Kidney (tissue), 14 donors: ENCODE data around the gene TACC2. TPM values are rescaled to one million over a fixed set of nuclear protein-coding genes. Genes with fewer than 3 reads are reported as not detected.

Experiments used
- DNase-seq, 5 donors: peaks; one replicate each; pipeline ENCODE4 v3.0.0-alpha.2; 2013 to 2020
- FAIRE-seq: peaks from 2 replicates; lab custom pipeline; 2012; peaks lifted over from hg19 to GRCh38; lab: Jason Lieb, UNC
- H3K27ac ChIP-seq, 2 donors: one replicate each; pipeline ENCODE4 v1.7.0; 2013; ENCODE audit warnings: low read depth in 2 of 2, low read length in 2 of 2, inconsistent platforms in 1 of 2
- H3K27me3 ChIP-seq: one replicate; pipeline ENCODE4 v1.7.1; 2013; ENCODE audit warnings: low read length, inconsistent platforms; ENCODE audit not compliant: control insufficient read depth, insufficient read depth
- H3K36me3 ChIP-seq, 3 donors: one replicate each; pipeline versions ENCODE4 v1.7.0 to v1.7.1; 2013; ENCODE audit warnings: low read length in 3 of 3, control low read depth in 1 of 3, inconsistent platforms in 1 of 3; ENCODE audit not compliant: insufficient read depth in 3 of 3, control insufficient read depth in 2 of 3
- H3K4me1 ChIP-seq, 3 donors: one replicate each; pipeline versions ENCODE4 v1.7.0 to v1.7.1; 2013; ENCODE audit warnings: low read length in 3 of 3, inconsistent platforms in 1 of 3, low read depth in 1 of 3; ENCODE audit not compliant: control insufficient read depth in 2 of 3, insufficient read depth in 2 of 3
- H3K4me3 ChIP-seq, 3 donors: one replicate each; pipeline versions ENCODE4 v1.7.0 to v1.8.1; 2013; ENCODE audit warnings: low read length in 3 of 3, control low read depth in 1 of 3, inconsistent platforms in 1 of 3
- H3K9ac ChIP-seq, 3 donors: one replicate each; pipeline versions ENCODE4 v1.7.0 to v1.7.1; 2013; ENCODE audit warnings: low read length in 3 of 3, control low read depth in 1 of 3, inconsistent platforms in 1 of 3
- H3K9me3 ChIP-seq, 3 donors: one replicate each; pipeline versions ENCODE4 v1.7.0 to v1.7.1; 2013; ENCODE audit warnings: low read length in 3 of 3, control low read depth in 1 of 3, inconsistent platforms in 1 of 3; ENCODE audit not compliant: control insufficient read depth in 2 of 3, insufficient read depth in 1 of 3
- CTCF ChIP-seq: IDR thresholded peaks from 3 replicates; pipeline ENCODE4 v1.5.1; 2012; ENCODE audit warnings: mild to moderate bottlenecking, moderate library complexity, borderline replicate concordance; ENCODE audit not compliant: insufficient read depth; ENCODE audit errors: extremely low read depth
- intact Hi-C: fragments of 100-400 bp; cut with DNase I; formaldehyde crosslinking; loops from one replicate; pipeline ENCODE4 v1.11.1; 2022
- polyA plus RNA-seq: library from polyadenylated mRNA; stranded (reverse); fragments of 350-450 nt; fragmentation: Illumina TruSeq; extraction: RNeasy Lipid Tissue Mini Kit (QIAGEN cat#74804); gene quantifications from one replicate; pipeline ENCODE4 v1.2.3, GENCODE V29; 2014; ENCODE audit warnings: low read depth, low replicate concordance; ENCODE audit not compliant: insufficient read depth
- total RNA-seq: library from RNA; stranded (reverse); fragmentation: NEBNext Ultra II Directional; extraction: Animal tissue kit (Norgen Biotek cat#: 25700); gene quantifications from one replicate; pipeline ENCODE4 v1.2.1, GENCODE V29; 2021
- donor health status: control.
- donor health status: control.
- donor health status: control.
- donor health status: control.
- donor health status: control.
- donor health status: DM: yes; HTN: yes; CAD: no.
- donor health status: Normal renal cell carcinoma (clear cell type).

Gene TACC2
- total and polyA plus RNA-seq, 2 donors from 2014 or later = 36.4 to 81.0 TPM

- Histone ChIP-seq H3K4me3 (no peak overlapping the region), H3K27me3 (no peaks in the 10 kb centered on the region), H3K9me3 (no peaks in the 10 kb centered on the region), H3K9ac (no peak overlapping the region), H3K4me1 (peaks cover 0 to 2% (median 0%) of the 10 kb centered on the region in 3 donors), H3K27ac (no peak overlapping the region), H3K36me3 (peaks cover 0 to 18% (median 8%) of the 10 kb centered on the region in 3 donors)
- FAIRE-seq (no peak), DNase-seq (no peak)
- TF ChIP-seq CTCF = no peak
- intact Hi-C loops = no loop called here
Measured at GRCh38 chr10:122253605-122254004, 264.6 kb downstream of the TACC2 start.

GRCh38 chr10:122254831-122255230, 265.9 kb downstream of the TACC2 start:
- Histone ChIP-seq H3K4me1 (peaks cover 0 to 2% (median 0%) of the 10 kb centered on the region in 3 donors), H3K27ac (no peak overlapping the region), H3K36me3 (peaks cover 0 to 11% (median 7%) of the 10 kb centered on the region in 3 donors), H3K4me3 (no peak overlapping the region), H3K9me3 (no peaks in the 10 kb centered on the region), H3K9ac (no peak overlapping the region), H3K27me3 (no peaks in the 10 kb centered on the region)
- no peak for TF ChIP-seq CTCF
- intact Hi-C loops = no loop called here
- no peak for FAIRE-seq
- no peak for DNase-seq

GRCh38 chr10:122255509-122256301, 266.7 kb downstream of the TACC2 start:
- no peak for DNase-seq
- Histone ChIP-seq H3K36me3 (peaks cover 0 to 9% (median 7%) of the 10 kb centered on the region in 3 donors), H3K9me3 (no peaks in the 10 kb centered on the region), H3K4me1 (peaks cover 0 to 2% (median 0%) of the 10 kb centered on the region in 3 donors), H3K9ac (no peak overlapping the region), H3K27me3 (no peaks in the 10 kb centered on the region), H3K4me3 (no peak overlapping the region), H3K27ac (no peak overlapping the region)
- TF ChIP-seq CTCF = no peak
- intact Hi-C loops = no loop called here
- FAIRE-seq = no peak
